ENCODE results near the gene SMIM10. TPM values are rescaled to one million over a fixed set of nuclear protein-coding genes. Genes with fewer than 3 reads are reported as not detected.

SMIM10 gene
- total RNA-seq, 3 donors from 2014 or later, result 0.38 to 6.3 (median 2.1) TPM

DNA sequence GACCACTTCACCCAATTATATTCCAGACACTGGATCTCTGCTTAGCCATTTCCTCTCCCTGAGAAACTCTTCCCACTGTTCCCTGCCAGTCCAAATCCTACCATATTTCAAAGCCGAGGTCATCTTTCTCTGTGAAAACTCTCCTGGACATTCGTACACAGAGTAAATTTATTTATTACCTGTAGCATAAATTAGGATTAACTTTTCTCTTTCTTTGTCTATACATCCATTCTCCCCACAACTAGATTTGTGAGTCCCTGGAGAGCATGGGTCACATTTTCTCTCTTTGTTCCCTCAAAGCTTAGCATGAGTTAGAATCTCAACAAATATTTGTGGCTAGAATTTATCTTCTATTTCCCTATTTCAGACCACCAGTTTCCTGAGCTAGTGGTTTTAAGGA lies 27.8 kb upstream of the SMIM10 start:
- Histone ChIP-seq H3K4me1 (ENCODE audit: low read depth) (no peaks in the 10 kb centered on the region), H3K9me3 (no peaks in the 10 kb centered on the region), H3K4me3 (no peak overlapping the region), H3K36me3 (ENCODE audit: low read depth) (no peaks in the 10 kb centered on the region)
- no peak for ATAC-seq
- no peak for TF ChIP-seq CTCF (IDR thresholded peaks at IDR 0.05)
- intact Hi-C loops (cut with DNase I, micrococcal nuclease), result loop anchor here (10.0 kb wide), 1 partner anchor 122 kb away; no protein-coding TSS in a partner anchor
- no peak for DNase-seq

- no peak overlapping the region for H3K4me3 ChIP-seq
- H3K36me3 ChIP-seq (ENCODE audit: low read depth), result no peaks in the 10 kb centered on the region
- no peaks in the 10 kb centered on the region for H3K4me1 ChIP-seq (ENCODE audit: low read depth)
- intact Hi-C loops (cut with DNase I, micrococcal nuclease), result loop anchor here (10.0 kb wide), 1 partner anchor 115 kb away; no protein-coding TSS in a partner anchor
- no peak for TF ChIP-seq CTCF (IDR thresholded peaks at IDR 0.05)
- no peak for ATAC-seq
- DNase-seq, result no peak
- H3K9me3 ChIP-seq, result no peaks in the 10 kb centered on the region
These were observed 21.1 kb upstream of the SMIM10 start for GRCh38 chrX:134969726-134970125.

- Histone ChIP-seq H3K9me3 (no peaks in the 10 kb centered on the region), H3K4me3 (no peak overlapping the region), H3K4me1 (ENCODE audit: low read depth) (no peaks in the 10 kb centered on the region), H3K36me3 (ENCODE audit: low read depth) (no peaks in the 10 kb centered on the region)
- intact Hi-C loops (cut with DNase I, micrococcal nuclease), result no loop called here
- DNase-seq, result no peak
- no peak for ATAC-seq
- no peak for TF ChIP-seq CTCF (IDR thresholded peaks at IDR 0.05)
These were observed 18.9 kb upstream of the SMIM10 start for GRCh38 chrX:134971926-134972325.

DNA sequence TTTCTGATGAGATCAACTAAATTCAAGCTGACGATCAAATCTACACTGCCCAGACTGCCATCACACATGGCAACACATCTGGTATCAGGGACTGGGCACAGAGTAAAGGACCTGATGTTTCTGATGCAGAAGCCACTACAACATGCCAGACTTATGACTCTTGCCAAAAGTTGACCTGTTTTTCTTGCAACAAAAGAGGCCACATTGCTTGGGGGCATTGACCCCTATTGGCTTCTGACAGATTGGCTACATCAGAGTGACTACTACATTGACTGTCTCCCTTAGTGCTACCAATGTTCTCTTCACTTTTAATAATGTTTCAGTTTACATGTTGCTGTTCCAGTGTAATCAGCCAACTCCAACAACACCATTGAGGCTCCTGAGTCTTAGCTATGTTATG lies 15.3 kb upstream of the SMIM10 start:
- no peaks in the 10 kb centered on the region for H3K4me1 ChIP-seq (ENCODE audit: low read depth)
- DNase-seq (no peak), ATAC-seq (no peak)
- H3K4me3 ChIP-seq, result no peak overlapping the region
- no peaks in the 10 kb centered on the region for H3K36me3 ChIP-seq (ENCODE audit: low read depth)
- H3K9me3 ChIP-seq, result no peaks in the 10 kb centered on the region
- intact Hi-C loops (cut with DNase I, micrococcal nuclease), result no loop called here
- TF ChIP-seq CTCF (IDR thresholded peaks at IDR 0.05), result no peak

GRCh38 chrX:134981910-134982309 lies 8.9 kb upstream of the SMIM10 start:
- H3K9me3 ChIP-seq, result no peaks in the 10 kb centered on the region
- no peak for TF ChIP-seq CTCF (IDR thresholded peaks at IDR 0.05)
- H3K4me3 ChIP-seq, result no peak overlapping the region
- H3K36me3 ChIP-seq (ENCODE audit: low read depth), result no peaks in the 10 kb centered on the region
- ATAC-seq, result no peak
- no peak for DNase-seq
- no peaks in the 10 kb centered on the region for H3K4me1 ChIP-seq (ENCODE audit: low read depth)
- intact Hi-C loops (cut with DNase I, micrococcal nuclease), result no loop called here

DNA sequence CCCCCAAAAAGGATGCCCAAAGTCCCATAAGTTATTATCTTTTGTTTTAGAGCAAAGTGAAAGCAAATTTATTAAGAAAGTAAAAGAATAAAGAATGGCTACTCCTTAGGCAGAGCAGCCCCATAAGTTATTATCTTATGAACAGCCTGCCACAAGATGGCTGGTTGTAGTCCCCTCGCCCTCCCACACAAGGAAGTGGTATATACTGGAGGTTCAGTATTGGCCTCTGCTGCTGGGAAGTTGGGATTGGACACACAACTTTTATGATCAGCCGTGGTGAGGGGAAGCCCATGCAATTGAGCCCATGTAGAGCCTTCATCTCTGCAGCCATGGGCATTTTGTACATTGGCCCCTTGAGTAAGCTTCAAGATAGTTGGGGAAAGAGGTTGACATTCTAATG lies 8.0 kb upstream of the SMIM10 start:
- Histone ChIP-seq H3K36me3 (ENCODE audit: low read depth) (no peaks in the 10 kb centered on the region), H3K4me3 (no peak overlapping the region), H3K9me3 (no peaks in the 10 kb centered on the region), H3K4me1 (ENCODE audit: low read depth) (no peaks in the 10 kb centered on the region)
- intact Hi-C loops (cut with DNase I, micrococcal nuclease), result no loop called here
- DNase-seq, result no peak
- ATAC-seq, result no peak
- no peak for TF ChIP-seq CTCF (IDR thresholded peaks at IDR 0.05)

All from mucosa of descending colon (tissue), 3 donors.